ENCODE data around the gene AP2A2.

GRCh38 chr11:1049431-1049891, 123.8 kb downstream of the AP2A2 start:
- TF ChIP-seq CTCF (conservative IDR thresholded peaks at IDR 0.05; ENCODE audit: low read depth, low read length) = no peak
- TF ChIP-seq CHD1 (IDR thresholded peaks at IDR 0.05; ENCODE audit: low read depth, low read length) = no peak
- no peak for TF ChIP-seq POLR2A (IDR thresholded peaks at IDR 0.05; ENCODE audit: low read depth, low read length)
- TF ChIP-seq RAD21 (IDR thresholded peaks at IDR 0.05; ENCODE audit: low read length) = no peak
- no peak for TF ChIP-seq BHLHE40 (IDR thresholded peaks at IDR 0.05; ENCODE audit: low read depth, low read length)
- no peak for TF ChIP-seq CEBPB (IDR thresholded peaks at IDR 0.05; ENCODE audit: low read depth, low read length)
- TF ChIP-seq USF2 (IDR thresholded peaks at IDR 0.05; ENCODE audit: low read depth, low read length) = no peak

Measured in IMR-90 (cell line).